ENCODE measurements around the gene EIF5A.

DNA sequence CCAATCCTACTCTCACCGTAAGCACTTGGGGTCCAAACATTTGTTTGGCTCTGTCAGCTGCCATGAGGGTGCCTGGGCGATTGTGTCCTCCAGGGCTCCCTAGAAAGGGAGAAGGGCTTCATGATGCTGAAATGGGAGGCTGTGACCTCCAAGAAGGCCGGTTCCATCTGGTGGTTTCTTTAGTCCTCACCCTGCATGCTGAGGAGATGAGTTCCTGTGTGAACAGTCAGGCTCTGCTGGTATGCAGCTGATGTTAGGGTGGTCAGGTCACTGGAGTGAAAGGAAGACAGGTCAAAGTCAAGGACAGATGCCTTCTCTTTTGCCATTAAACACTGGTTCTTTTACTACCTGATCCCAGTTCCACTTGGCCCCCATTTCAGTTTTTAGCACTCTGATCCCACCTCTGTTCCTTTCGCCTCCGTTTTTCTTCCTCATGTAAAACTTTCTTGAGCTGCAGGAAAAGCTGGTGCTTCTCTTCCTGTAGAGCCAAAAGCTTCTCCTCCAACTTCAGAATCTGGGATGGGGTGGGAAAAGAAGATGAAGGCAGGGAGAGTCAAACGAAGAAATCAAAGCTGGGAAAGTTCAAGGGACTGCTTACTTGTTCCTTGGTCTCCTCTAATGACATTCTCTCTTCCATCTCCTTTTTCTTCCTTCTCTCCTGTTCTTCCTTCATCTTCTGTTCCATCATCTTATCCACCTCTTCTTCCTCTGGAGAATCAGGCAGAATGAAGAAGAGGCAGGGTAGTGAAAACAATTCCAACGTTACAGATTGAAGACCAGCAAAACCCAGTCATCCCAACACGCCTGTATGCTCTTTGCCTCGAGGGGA is 6.7 kb downstream of the EIF5A start:
- TF ChIP-seq, protein P1, sequence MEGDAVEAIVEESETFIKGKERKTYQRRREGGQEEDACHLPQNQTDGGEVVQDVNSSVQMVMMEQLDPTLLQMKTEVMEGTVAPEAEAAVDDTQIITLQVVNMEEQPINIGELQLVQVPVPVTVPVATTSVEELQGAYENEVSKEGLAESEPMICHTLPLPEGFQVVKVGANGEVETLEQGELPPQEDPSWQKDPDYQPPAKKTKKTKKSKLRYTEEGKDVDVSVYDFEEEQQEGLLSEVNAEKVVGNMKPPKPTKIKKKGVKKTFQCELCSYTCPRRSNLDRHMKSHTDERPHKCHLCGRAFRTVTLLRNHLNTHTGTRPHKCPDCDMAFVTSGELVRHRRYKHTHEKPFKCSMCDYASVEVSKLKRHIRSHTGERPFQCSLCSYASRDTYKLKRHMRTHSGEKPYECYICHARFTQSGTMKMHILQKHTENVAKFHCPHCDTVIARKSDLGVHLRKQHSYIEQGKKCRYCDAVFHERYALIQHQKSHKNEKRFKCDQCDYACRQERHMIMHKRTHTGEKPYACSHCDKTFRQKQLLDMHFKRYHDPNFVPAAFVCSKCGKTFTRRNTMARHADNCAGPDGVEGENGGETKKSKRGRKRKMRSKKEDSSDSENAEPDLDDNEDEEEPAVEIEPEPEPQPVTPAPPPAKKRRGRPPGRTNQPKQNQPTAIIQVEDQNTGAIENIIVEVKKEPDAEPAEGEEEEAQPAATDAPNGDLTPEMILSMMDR (IDR thresholded peaks at IDR 0.05) = no peak
- TF ChIP-seq POLR2AphosphoS5 (IDR thresholded peaks at IDR 0.05) (no peak), EP300 (IDR thresholded peaks at IDR 0.05) (no peak)
